Stimulated activated naive B cell treated with anti-CD40 and anti-IgM and Interleukin-4, amounts not matched to agents 10 μg/mL and 1 μg/mL and 100 μg/mL, for 72 hours (primary cell): ENCODE results near the gene CERS1.
A peak's percentile ranks its signal among the peaks of the same experiment; 100 is the strongest.

ENCODE experiments used
- ATAC-seq, 2 donors: fragments of 150-1000 bp; cut with Tn5 transposase; replicated peaks; 2 replicates each; pipeline ENCODE4 v1.10.0; 2021; ENCODE audit warnings: moderate library complexity in 1 of 2
- DNase-seq: peaks from one replicate; pipeline ENCODE4 v3.0.0; 2021
- H3K27ac Mint-ChIP-seq: one replicate; pipeline ENCODE4 v1.8.0; 2022; ENCODE audit warnings: mild to moderate bottlenecking, mixed read lengths
- H3K27me3 Mint-ChIP-seq, 2 donors: one replicate each; pipeline ENCODE4 v1.8.0; 2022; ENCODE audit warnings: mixed read lengths in 2 of 2
- H3K36me3 Mint-ChIP-seq, 2 donors: one replicate each; pipeline ENCODE4 v1.8.0; 2022; ENCODE audit warnings: mixed read lengths in 2 of 2, mild to moderate bottlenecking in 1 of 2
- H3K4me1 Mint-ChIP-seq, 2 donors: one replicate each; pipeline ENCODE4 v1.8.0; 2022; ENCODE audit warnings: mixed read lengths in 2 of 2, mild to moderate bottlenecking in 1 of 2
- H3K4me3 Mint-ChIP-seq, 2 donors: one replicate each; pipeline ENCODE4 v1.8.0; 2022; ENCODE audit warnings: mild to moderate bottlenecking in 2 of 2, mixed read lengths in 2 of 2, moderate library complexity in 1 of 2
- H3K9me3 Mint-ChIP-seq, 2 donors: one replicate each; pipeline ENCODE4 v1.8.0; 2022; ENCODE audit warnings: mixed read lengths in 2 of 2, mild to moderate bottlenecking in 1 of 2

CERS1 gene

DNA sequence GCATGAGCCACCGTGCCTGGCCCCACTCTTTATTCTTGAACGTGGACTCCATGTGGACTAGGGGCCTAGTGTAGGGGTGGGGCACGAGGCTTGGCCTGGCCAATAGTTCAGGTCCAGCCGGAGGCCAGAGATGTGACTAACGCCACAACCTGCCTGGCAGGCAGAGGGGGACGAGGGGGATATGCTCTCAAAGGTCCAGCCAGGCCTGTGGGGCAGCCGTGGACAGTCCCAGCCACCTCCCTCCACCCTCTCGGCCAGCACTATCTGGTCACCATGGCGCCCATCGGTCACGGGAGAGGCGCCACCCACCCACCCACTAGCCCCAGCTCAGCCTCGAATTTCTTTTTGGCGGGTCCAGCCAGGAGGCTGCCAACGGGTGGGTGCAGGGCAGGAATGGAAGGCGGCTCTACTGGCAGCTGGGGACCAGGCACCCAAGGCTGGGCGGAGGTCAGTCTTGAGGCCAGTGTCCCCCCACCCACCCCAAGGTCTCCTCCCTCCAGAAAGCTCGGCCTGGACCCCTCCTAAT, 2.2 kb upstream of the CERS1 start:
- Mint-ChIP-seq H3K4me3 (no peak overlapping the region), H3K27me3 (peaks cover 23 to 42% of the 10 kb centered on the region in 2 donors), H3K4me1 (peaks cover 9 to 20% of the 10 kb centered on the region in 2 donors), H3K9me3 (no peaks in the 10 kb centered on the region), H3K36me3 (peaks cover 33 to 51% of the 10 kb centered on the region in 2 donors), H3K27ac (no peak overlapping the region)
- ATAC-seq (no peak), DNase-seq (no peak)

DNA sequence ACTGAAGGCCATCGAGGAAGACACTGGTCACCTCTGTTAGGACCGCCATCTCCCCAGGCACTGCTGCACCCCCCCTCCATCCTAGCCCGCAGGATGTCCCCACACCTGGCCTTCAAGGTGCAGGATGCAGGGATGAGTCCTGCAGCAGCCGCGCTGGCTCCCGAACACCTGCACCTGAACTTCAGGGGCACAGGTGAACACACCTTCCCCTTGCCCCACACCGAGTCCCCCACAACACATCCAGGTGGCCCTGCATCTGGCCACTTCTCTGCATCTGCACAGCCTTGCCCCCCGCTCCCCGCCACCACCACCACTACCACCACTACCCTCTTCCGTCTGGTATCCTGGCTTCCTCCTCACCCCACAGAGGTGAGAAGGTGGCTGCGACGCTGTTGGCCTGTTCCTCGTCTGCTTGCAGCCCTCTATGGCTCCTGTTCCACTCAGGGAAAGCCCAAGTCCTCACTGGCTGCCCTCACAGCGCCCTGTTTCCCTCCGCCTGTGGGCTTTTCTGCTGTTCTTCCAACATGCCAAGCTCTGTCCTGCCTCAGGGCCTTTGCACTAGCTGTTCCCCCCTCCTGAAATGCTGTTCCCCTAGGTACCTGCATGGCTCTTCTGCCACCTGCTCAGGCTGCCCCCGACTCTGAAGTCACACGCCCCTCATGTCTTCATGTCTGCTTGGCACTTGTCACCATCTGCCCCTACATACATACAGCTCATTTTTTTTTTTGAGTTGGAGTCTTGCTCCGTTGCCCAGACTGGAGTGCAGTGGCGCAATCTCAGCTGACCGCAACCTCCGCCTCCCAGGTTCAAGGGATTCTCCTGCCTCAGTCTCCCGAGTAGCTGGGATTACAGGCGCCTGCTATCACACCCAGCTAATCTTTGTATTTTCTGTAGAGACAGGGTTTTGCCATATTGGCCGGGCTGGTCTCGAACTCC, 1.4 kb upstream of the CERS1 start:
- peaks cover 30 to 45% of the 10 kb centered on the region in 2 donors for H3K36me3 Mint-ChIP-seq
- no peak overlapping the region for H3K27ac Mint-ChIP-seq
- peaks cover 9 to 20% of the 10 kb centered on the region in 2 donors for H3K4me1 Mint-ChIP-seq
- peak overlapping the region in 1 of 2 donors; percentile 23 for H3K4me3 Mint-ChIP-seq
- H3K9me3 Mint-ChIP-seq: no peaks in the 10 kb centered on the region
- DNase-seq (no peak), ATAC-seq (no peak)
- H3K27me3 Mint-ChIP-seq: peaks cover 23 to 50% of the 10 kb centered on the region in 2 donors

DNA sequence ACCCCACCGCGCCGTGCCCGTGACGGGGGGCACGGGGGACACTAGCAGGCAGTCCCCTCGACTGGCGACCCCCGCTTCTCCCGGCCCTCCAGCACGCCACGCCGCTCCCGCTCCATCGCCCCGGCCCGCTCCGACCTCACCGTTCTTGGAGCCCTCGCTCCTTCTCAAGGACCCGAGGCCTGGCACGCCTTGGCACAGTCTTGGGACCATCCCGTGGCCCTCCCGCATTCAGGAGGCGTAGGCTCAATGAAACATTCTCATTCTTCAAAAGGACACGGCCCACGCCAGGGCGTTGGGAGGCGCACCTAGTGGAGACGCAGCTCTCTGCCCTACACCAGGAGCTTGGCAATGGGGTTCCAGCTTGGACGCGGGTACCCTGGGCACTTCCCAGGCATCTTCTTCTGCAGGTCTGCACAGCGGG, 473 bp upstream of the CERS1 start:
- Mint-ChIP-seq H3K27ac (no peak overlapping the region), H3K4me3 (peak overlapping the region; percentile 83 to 85), H3K27me3 (peaks cover 23 to 50% of the 10 kb centered on the region in 2 donors), H3K4me1 (peaks cover 9 to 20% of the 10 kb centered on the region in 2 donors), H3K9me3 (no peaks in the 10 kb centered on the region), H3K36me3 (peaks cover 25 to 40% of the 10 kb centered on the region in 2 donors)
- DNase-seq (no peak), ATAC-seq (no peak)

DNA sequence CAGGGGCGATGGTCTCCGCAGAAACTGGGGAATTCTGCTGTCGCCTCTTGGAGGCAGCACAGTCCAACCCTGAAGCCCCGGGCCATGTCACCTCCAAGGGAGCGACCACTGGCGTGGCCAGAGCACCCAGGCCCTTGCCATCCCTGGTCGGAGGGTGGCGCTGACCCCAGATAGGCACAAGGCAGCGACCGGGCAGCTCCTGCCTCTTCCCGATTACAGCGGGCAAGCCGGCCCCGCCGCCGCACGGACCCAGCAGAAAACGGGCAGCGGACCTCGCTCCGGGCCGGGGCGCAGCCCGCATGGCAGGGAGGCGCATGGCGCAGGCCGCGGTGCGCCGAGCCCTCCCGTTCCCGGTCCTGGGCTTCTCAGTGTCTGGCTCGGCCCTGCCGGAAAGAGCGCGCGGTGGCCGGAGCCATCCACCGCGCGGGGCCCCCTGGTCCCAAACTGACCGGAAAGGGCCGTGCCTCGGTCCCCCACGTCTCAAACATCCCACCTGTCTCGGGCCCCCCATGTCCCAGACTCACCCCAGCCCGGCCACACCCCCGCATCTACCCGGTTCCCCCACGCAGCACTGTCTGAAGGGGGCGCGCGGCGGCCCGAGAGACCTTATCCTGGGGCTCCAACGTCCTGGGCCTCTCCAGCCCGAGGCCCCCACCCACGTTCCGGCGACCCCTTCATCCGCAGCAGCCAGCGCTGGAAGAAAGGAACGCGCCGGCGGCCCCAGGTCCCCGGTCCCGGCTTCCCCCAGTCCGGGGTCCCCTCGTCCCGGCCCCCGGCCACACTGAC, 727 bp downstream of the CERS1 start:
- ATAC-seq: peak; percentile 36 to 48

DNA sequence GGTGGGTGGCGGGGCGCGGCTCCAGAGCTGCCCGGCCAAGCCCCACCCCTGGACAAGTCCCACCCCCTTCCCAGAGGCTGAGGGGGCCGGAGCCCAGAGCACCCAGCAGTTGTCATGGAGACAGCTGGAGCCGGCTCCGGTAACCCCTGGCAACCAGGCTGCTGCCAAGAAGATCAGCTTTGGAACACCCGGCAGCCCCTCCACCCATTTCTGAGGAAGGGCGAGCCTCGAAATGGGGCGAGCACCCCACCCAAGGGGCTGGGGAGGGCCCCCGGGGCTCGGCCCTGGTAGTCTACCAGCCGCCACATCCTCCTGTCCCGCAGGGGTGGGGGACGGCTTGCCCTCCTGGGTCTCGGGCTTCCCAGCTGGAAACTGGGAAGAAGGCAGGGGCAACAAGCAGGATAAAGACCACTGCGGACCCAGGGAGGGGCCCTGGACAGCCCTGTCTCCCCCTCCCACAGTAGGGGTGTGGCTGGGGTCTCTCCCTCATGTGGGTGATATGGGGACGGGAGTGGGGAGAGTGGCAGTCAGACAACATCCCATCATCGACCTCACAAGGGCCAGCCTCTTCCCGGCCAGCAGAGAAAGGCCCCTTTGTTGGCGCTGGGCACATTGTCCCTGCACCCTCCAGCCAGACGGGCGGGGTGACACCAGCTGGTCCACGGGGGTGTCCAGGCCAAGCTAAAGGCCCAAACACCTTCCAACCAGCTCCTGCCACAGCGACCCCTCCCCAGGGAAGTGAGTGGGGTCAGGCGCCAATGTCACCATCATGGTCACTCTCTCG, 1.5 kb downstream of the CERS1 start:
- Mint-ChIP-seq H3K4me3 (peak overlapping the region in 1 of 2 donors; percentile 77), H3K4me1 (peaks cover 9 to 20% of the 10 kb centered on the region in 2 donors), H3K36me3 (peaks cover 9 to 22% of the 10 kb centered on the region in 2 donors), H3K27me3 (peaks cover 31 to 50% of the 10 kb centered on the region in 2 donors), H3K9me3 (no peaks in the 10 kb centered on the region), H3K27ac (no peak overlapping the region)
- no peak for ATAC-seq
- DNase-seq: no peak

More for the DNA sequence above, 727 bp downstream of the CERS1 start:
- peaks cover 24 to 50% of the 10 kb centered on the region in 2 donors for H3K27me3 Mint-ChIP-seq
- no peak overlapping the region for H3K27ac Mint-ChIP-seq
- peak overlapping the region; percentile 52 to 77 for H3K4me3 Mint-ChIP-seq
- peaks cover 9 to 20% of the 10 kb centered on the region in 2 donors for H3K4me1 Mint-ChIP-seq
- DNase-seq: no peak
- peaks cover 15 to 30% of the 10 kb centered on the region in 2 donors for H3K36me3 Mint-ChIP-seq
- no peaks in the 10 kb centered on the region for H3K9me3 Mint-ChIP-seq

DNA sequence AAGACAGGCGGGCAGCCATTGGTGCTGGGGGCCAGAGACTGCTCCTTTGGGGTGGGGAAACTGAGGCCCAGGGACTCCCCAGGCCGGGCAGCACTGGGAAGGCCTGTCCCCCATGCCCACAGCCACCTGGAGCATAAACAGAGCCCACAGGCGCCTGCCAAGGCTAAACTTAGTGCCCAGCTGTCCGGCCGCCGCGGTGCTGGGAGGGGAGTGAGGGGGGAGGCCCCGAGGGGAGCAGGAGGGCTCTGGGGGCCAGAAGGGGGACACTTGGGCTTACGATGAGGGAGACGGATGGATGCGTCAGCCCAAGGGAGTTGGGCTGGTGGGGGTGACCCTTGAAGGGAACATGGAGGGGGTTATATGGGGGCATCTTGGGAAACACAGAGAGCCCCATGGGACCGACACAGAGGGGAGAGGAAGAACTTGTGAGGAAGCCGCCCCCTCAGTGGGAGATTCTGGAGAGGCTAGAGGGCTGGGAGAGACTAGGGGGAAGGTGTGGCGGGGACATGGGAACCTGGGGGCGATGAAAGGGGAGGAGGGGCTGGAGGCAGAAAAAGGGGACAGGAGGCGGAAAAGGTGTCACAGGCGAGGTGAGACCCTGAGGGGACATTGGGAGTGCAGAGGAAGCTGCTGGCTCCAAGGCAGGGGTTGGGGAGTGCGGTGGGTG, 2.2 kb downstream of the CERS1 start:
- Mint-ChIP-seq H3K4me3 (peak overlapping the region in 1 of 2 donors; percentile 23), H3K27me3 (peaks cover 31 to 56% of the 10 kb centered on the region in 2 donors), H3K9me3 (no peaks in the 10 kb centered on the region), H3K27ac (no peak overlapping the region), H3K36me3 (peaks cover 5 to 15% of the 10 kb centered on the region in 2 donors), H3K4me1 (peaks cover 9 to 20% of the 10 kb centered on the region in 2 donors)
- DNase-seq (no peak), ATAC-seq (no peak)

DNA sequence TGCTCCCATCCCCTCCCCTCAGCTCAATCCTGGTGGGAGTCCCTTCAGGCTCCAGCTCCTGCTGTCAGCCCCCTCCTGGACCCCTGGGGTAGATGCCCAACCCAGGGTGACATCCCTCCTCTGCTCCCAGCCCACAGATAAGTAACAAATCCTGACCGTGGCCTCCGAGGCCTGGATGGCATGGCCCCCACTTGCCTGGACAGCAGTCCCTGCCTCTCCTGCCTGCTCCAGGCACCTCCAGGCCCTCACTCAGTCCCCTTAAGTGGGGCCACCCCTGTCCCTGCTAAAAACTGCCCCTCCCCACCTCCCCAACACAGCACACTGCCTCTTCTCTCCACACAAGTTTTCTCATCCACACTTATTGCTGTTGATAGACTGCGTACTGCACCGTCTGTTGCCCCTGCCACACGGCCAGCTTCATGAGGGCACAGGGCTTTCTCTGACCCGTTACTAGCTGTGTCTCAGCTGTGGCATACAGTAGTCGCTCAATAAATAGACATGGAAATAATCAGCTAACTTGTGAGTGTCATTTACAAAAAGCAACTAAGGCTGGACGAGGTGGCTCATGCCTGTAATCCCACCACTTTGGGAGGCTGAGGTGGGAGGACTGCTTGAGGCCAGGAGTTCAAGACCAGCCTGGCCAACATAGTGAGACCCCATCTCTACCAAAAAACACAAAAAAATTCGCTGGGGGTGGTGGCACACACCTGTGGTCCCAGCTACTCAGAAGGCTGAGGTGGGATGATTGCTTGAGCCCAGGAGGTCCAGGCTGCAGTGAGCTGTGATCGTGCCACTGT, 5.8 kb downstream of the CERS1 start:
- H3K9me3 Mint-ChIP-seq: peaks cover 0 to 3% of the 10 kb centered on the region in 2 donors

DNA sequence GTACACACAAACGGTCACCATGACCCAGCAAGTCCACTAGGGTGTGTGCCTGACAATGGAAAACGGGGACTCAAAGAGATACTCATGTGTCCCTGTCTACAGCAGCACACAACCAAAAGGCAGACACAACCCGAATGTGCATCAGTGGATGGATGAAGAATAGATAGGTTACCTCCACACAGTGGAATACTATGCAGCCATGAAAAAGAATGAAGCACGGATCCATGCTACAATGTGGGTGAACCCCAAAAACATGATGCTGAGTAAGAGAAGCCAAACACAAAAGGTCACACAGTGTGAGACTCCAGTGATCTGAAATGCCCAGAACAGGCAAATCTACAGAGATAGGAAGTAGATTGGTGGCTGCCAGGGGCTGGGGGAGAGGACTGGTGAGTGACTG, 9.0 kb downstream of the CERS1 start:
- Mint-ChIP-seq H3K36me3 (no peaks in the 10 kb centered on the region), H3K4me3 (no peak overlapping the region), H3K27me3 (peaks cover 14 to 16% of the 10 kb centered on the region in 2 donors), H3K9me3 (peaks cover 0 to 3% of the 10 kb centered on the region in 2 donors), H3K4me1 (no peaks in the 10 kb centered on the region), H3K27ac (no peak overlapping the region)
- DNase-seq (no peak), ATAC-seq (no peak)

More for the DNA sequence above, 5.8 kb downstream of the CERS1 start:
- Mint-ChIP-seq H3K36me3 (no peaks in the 10 kb centered on the region), H3K27me3 (peaks cover 24 to 42% of the 10 kb centered on the region in 2 donors), H3K27ac (no peak overlapping the region), H3K4me1 (peaks cover 0 to 6% of the 10 kb centered on the region in 2 donors), H3K4me3 (no peak overlapping the region)
- no peak for DNase-seq
- ATAC-seq: no peak

DNA sequence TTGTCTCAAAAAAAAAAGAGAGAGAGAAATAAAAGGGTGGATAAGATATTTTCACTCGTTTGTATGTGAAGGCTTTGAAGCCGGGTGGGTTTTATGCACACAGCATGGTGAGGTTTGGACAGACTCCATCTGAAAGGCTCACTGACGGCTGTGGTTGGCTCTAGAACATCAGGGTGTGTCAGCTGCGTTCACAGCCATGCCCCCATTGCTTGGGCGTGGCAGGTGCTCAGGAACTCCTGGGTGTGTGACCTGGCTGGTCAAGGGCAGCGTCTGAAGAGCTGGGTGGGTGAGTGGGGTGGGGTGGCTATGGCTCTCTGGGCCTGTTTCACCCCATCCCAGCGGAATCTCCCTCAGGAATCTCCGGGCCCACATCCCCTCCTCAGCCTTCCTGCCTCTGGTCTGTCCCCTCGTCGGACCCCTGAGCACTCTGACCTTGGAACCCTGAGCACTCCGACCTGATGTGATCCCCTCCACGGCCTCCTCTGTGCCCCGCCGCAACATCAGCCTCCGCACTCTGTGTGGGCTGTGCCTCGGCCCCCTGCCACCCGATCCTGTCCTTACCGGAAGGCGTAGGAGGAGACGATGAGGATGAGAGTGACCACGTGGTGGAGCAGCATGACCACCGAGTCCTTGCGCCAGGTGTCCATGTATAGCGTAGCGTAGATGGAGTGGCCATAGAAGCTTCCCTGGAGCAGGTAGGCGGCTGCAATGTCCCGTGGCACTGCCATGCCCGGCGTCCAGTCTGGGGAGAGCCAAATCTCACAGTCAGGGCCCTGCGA, 12.2 kb downstream of the CERS1 start:
- DNase-seq (no peak), ATAC-seq (no peak)
- Mint-ChIP-seq H3K4me3 (no peak overlapping the region), H3K27me3 (peaks cover 7 to 10% of the 10 kb centered on the region in 2 donors), H3K4me1 (no peaks in the 10 kb centered on the region), H3K27ac (no peak overlapping the region), H3K9me3 (peaks cover 0 to 4% of the 10 kb centered on the region in 2 donors), H3K36me3 (no peaks in the 10 kb centered on the region)

DNA sequence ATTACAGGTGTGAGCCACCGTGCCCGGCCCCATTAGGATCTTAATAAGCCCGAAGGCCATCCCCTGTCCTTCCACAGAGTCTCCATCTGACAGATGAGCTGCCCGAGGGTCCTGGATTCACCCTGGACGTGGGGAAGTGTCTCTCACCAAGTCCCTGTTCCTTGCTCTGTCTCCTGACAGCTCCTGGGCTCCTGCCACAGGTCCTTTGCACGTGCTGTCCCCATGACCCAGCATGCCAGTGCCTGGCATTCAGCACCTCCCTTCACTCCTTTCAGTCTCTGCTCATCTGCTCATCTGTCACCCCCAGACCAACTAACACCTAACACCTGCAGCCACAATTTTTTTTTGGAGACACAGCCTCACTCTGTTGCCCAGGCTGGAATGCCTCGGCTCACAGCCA, 14.5 kb downstream of the CERS1 start:
- ATAC-seq: no peak
- no peak for DNase-seq
- H3K4me1 Mint-ChIP-seq: no peaks in the 10 kb centered on the region
- peaks cover 5 to 7% of the 10 kb centered on the region in 2 donors for H3K9me3 Mint-ChIP-seq
- peaks cover 0 to under 1% of the 10 kb centered on the region in 2 donors for H3K27me3 Mint-ChIP-seq
- H3K4me3 Mint-ChIP-seq: no peak overlapping the region
- no peak overlapping the region for H3K27ac Mint-ChIP-seq
- peaks cover 6 to 12% of the 10 kb centered on the region in 2 donors for H3K36me3 Mint-ChIP-seq

DNA sequence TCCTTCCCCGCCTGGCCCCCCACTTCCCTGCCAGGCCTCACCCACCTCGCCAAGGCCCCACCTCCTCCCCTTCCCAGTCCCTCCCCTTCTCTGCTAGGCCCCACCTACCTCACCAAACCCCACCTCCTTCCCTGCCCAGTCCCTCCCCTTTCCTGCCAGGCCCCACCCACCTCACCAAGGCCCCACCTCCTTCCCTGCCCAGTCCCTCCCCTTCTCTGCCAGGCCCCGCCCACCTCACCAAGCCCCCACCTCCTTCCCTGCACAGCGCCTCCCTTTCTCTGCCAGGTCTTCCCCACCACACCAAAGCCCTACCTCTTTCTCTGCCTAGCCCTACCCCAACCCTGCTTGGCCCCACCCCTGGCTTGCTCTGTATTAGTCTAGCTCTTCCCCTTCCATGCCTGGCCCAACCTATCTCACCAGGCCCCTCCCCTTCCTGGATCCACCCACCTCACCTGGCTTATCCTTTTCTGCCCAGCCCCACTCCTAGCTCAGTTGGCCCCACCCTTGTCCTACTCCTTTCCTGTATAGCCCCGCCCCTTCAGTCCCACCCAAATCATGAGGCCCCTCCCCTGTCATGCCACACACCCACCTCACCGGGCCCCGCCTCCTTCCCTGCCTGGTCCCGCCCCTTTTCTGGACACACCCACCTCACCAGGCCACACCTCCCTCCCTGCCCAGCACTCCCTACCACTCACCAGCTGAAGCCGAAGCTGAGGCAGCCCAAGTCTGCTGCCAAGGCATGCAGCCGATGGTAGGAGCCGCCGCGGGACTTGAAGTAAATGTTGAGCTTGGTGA, 16.2 kb downstream of the CERS1 start:
- Mint-ChIP-seq H3K9me3 (peaks cover 5 to 7% of the 10 kb centered on the region in 2 donors), H3K4me3 (no peak overlapping the region), H3K36me3 (peaks cover 6 to 16% of the 10 kb centered on the region in 2 donors), H3K4me1 (no peaks in the 10 kb centered on the region), H3K27ac (no peak overlapping the region), H3K27me3 (no peaks in the 10 kb centered on the region)
- peak; percentile 51 to 66 for ATAC-seq
- no peak for DNase-seq
